ENCODE measurements around the gene TEX19.
"Not testable (repeated sequence)": the region's sequence is repeated elsewhere in the genome, so short reads cannot be mapped to it uniquely, and the experiment has no call there.

Gene TEX19

DNA sequence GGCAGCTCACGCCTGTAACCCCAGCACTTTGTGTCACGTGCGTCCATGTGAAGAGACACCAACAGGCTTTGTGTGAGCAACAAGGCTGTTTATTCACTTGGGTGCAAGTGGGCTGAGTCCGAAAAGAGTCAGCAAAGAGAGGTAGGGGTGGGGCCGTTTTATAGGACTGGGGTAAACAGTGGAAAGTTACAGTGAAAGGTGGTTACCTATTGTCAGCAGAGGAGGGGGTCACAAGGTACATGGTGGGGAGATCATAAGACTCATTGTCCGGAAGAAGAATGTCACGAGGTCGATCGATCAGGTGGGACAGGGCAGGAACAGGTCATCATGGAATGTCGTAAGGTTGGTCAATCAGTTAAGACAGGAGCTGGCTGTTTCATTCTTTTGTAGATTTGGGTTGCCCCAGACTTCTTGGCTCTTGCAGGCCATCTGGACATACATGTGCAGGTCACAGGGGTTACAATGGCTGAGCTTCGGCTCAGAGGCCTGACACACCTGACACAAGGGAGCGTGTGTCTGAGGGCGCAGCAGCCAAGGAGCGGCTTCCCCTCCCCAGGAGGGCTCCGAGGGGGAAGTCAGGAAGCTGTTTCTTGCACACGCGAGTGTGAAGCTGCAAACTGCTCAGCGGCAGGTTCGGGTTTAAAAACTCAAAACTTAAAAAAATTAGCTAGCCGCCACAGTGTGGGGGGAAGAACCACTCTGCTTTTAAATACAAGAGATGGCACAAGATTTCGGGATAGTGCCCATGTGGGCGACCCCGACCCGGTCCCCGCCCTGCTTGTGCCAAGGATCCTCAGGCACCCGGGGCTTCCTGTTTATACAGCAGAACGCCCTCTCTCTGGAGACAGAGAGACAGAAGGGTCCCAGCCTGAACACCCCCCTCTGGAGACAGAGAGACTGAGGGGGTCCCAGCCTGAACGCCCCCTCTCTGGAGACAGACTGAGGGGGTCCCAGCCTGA is 12.4 kb upstream of the TEX19 start:
- Histone ChIP-seq H2AFZ (ENCODE audit: low read length) (no peak overlapping the region), H3K9ac (ENCODE audit: low read length) (no peak overlapping the region), H3K4me3 (ENCODE audit: low read depth, low read length, poor library complexity, severe bottlenecking) (no peak overlapping the region), H3K4me1 (ENCODE audit: insufficient read depth, low read length, severe bottlenecking) (peaks cover 30% of the 10 kb centered on the region), H3K4me2 (ENCODE audit: low read length) (peak overlapping the region; percentile 14; the same call in 1 of the 2 replicates), H3F3A (ENCODE audit: insufficient read depth, low read length) (no peaks in the 10 kb centered on the region; the same call in 1 of the 2 replicates), H3K36me3 (ENCODE audit: insufficient read depth, low read length) (no peaks in the 10 kb centered on the region), H3K27ac (ENCODE audit: low read depth, low read length, poor library complexity, severe bottlenecking) (no peak overlapping the region), H3K9me2 (ENCODE audit: low read depth, low read length) (no peaks in the 10 kb centered on the region), H4K20me1 (ENCODE audit: insufficient read depth, low read length) (no peaks in the 10 kb centered on the region), H3K27me3 (ENCODE audit: insufficient read depth, low read length) (peaks cover 7% of the 10 kb centered on the region; the same call in 1 of the 2 replicates), H3K79me2 (ENCODE audit: insufficient read depth, low read length) (no peaks in the 10 kb centered on the region), H3K9me3 (ENCODE audit: low read length) (no peaks in the 10 kb centered on the region)
- TF ChIP-seq EZH2 (IDR thresholded peaks at IDR 0.05; ENCODE audit: borderline replicate concordance, low read length) (no peak), CTCF (IDR thresholded peaks at IDR 0.05; ENCODE audit: low read length) (no peak)

- not testable (repeated sequence) for H3K27ac ChIP-seq (ENCODE audit: low read depth, low read length, poor library complexity, severe bottlenecking); H3K27me3 ChIP-seq (ENCODE audit: insufficient read depth, low read length); H3K4me3 ChIP-seq (ENCODE audit: low read depth, low read length, poor library complexity, severe bottlenecking); H3K9me3 ChIP-seq (ENCODE audit: low read length); H3K79me2 ChIP-seq (ENCODE audit: insufficient read depth, low read length); H4K20me1 ChIP-seq (ENCODE audit: insufficient read depth, low read length); H3K36me3 ChIP-seq (ENCODE audit: insufficient read depth, low read length); H3K9me2 ChIP-seq (ENCODE audit: low read depth, low read length); H3K9ac ChIP-seq (ENCODE audit: low read length); H3K4me2 ChIP-seq (ENCODE audit: low read length); H3F3A ChIP-seq (ENCODE audit: insufficient read depth, low read length); H2AFZ ChIP-seq (ENCODE audit: low read length)
- peaks cover 36% of the 10 kb centered on the region for H3K4me1 ChIP-seq (ENCODE audit: insufficient read depth, low read length, severe bottlenecking)
Measured at GRCh38 chr17:82347994-82348393, 11.1 kb upstream of the TEX19 start.

DNA sequence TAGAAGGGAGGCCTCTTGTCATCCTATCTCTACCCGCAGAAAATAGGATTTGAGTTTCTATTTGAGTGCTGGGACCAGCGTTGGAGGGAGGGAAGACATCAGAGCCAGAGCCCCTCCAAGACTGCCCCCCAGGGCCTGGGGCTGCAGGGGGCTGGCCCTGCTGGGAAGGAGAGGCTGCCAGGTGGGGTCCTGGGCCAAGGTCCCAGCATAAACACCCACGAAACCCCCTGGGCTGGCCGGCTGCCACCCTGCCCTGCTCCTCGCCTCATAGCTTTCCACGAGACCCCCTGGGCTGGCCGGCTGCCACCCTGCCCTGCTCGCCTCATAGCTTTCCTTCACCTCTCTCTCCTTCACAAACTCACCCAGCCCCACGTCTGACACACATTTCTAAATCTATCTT is 10.6 kb upstream of the TEX19 start:
- Histone ChIP-seq H2AFZ (ENCODE audit: low read length) (no peak overlapping the region), H4K20me1 (ENCODE audit: insufficient read depth, low read length) (no peaks in the 10 kb centered on the region), H3K27me3 (ENCODE audit: insufficient read depth, low read length) (no peaks in the 10 kb centered on the region), H3K9me2 (ENCODE audit: low read depth, low read length) (no peaks in the 10 kb centered on the region), H3K27ac (ENCODE audit: low read depth, low read length, poor library complexity, severe bottlenecking) (no peak overlapping the region), H3K9ac (ENCODE audit: low read length) (no peak overlapping the region), H3K36me3 (ENCODE audit: insufficient read depth, low read length) (no peaks in the 10 kb centered on the region), H3K4me1 (ENCODE audit: insufficient read depth, low read length, severe bottlenecking) (peaks cover 36% of the 10 kb centered on the region), H3F3A (ENCODE audit: insufficient read depth, low read length) (no peaks in the 10 kb centered on the region; the same call in 1 of the 2 replicates), H3K4me2 (ENCODE audit: low read length) (no peak overlapping the region), H3K9me3 (ENCODE audit: low read length) (no peaks in the 10 kb centered on the region), H3K79me2 (ENCODE audit: insufficient read depth, low read length) (no peaks in the 10 kb centered on the region), H3K4me3 (ENCODE audit: low read depth, low read length, poor library complexity, severe bottlenecking) (no peak overlapping the region)
- TF ChIP-seq CTCF (IDR thresholded peaks at IDR 0.05; ENCODE audit: low read length) (no peak), EZH2 (IDR thresholded peaks at IDR 0.05; ENCODE audit: borderline replicate concordance, low read length) (no peak)

Measured in OCI-LY1 (cell line).